ENCODE results near the gene ADAMTS16.

ADAMTS16 gene

DNA sequence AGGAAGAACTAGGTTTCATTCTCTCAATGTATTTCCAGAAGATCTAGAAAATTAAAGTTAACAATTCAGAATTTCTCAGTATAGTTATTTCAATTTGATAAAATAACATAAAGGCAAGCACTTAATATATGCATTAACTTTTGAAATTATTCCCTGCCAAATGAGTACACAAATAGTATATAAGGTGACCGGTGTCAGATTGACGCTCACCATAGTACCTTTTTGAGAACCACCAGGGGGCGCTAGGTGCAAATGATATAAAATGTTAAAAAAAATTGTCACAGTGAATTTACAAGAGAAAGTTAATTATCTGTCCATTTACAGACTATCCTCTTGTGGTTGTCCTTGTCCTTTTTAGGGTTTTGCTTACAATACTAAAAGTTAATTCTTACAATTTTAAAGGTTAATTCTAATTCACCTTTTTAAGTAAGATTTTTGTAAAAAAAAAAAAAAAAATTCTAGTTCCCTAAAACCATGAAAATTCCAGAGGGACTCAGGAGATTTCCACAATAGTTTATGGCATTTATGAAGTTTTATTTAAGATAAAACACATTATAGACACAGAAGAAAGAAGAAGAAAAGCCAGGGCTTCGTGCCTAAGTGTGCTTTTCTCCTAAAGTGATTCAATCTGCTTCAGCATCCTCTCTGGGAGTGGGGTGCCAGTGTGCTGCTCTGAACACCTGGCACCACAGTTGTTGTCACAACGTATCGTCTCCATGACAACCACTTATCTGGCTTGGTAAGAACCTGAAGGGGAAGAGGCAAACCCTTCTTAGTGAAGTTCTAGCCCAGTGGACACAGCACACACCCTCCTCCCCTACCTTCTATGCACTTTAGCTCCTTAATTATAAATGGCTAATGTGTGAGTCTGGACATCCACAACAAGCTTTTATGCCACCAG, 1.7 kb downstream of the ADAMTS16 start:
- peak; percentile 49 for DNase-seq

DNA sequence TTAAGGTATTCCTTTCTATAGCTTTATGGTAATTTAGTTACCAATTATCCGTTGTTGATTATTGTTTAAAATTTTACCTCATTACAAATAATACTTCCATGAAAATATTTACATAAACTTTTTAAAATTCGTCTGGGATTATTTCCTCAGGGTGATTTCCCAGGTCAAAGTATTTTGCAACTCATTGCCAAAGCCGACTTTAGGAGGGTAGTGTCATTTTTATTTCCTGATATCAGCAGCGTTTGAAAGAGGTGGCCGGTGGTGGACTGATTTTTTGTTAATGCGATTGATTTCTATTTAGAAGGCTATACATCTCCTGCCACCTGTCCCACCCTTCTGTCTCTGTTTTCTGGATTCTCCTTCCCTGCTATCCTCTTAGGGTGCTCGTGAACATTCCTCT, 4.3 kb downstream of the ADAMTS16 start:
- no peak for DNase-seq

DNA sequence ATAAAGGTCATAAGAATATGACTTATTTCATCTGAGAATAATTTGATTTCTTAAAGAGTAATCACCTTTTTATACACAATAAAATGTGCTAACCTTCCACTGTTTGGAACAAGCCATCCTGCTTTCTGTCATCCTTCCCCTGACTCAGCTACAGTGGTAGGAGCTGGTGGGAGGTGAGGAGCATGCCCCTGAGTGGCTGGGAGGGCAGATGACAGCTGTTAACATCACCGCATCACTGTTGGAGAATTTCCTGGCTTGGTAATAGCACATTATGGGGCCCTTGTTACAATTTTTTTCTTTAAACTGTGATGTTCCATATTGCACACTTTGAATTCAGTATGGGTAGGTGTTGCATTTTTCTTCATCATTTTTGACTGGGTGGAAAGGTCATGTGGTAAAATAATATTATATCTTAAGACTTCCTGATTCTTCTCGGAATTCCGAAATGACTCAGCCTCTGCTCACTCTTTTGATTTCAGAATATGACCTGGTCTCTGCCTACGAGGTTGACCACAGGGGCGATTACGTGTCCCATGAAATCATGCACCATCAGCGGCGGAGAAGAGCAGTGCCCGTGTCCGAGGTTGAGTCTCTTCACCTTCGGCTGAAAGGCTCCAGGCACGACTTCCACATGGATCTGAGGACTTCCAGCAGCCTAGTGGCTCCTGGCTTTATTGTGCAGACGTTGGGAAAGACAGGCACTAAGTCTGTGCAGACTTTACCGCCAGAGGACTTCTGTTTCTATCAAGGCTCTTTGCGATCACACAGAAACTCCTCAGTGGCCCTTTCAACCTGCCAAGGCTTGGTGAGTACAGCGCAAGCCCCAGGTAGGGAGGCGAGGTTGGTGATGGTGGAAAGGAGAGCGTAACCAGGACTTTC, 5.8 kb downstream of the ADAMTS16 start:
- no peak for DNase-seq

DNA sequence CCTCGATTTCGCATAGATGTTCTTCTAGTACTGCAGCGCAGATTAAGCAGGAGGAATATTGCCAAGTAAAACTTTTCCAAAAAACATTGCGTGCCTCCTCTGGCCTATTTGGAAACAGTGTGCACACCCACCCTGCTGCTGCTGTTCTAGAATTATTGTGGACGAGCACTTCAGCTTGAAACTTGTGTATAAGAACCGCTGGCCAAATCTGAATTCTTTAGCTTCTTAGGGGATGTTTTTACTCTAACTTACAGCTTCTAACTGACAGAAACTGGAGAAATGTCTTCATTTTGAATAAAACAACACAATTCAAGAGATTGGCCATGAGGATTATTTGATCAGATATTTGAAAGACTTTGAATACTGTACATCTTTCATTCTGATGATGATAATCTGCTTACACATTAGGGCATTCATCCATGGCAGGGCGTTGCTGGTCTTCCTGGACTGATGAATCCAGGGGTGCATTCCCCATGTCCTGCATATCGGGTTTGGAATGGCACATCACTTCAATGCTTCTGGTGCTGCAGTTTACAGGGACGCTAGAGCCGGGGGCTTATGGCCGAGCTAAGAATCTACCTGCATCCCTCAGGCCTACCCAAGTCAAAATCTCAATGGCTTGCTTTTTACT, 6.5 kb downstream of the ADAMTS16 start:
- DNase-seq: no peak

DNA sequence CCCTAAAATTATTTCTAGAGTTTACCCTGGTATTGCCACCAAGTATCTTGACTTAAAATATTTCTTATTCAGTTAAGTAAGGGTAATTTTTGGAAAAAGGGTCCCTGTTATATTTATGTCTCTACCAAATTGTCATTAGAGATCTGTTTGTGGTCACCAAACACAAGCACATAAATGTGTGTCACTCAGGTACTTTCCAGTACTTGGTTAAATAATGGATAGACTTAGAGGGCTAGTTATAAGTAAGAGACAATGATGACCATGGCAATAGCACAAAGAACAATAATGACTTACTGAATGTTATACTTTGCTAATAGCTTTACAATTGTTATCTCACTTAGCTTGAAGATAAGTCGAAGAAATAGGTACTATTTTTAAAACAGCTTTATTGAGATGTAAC, 9.0 kb downstream of the ADAMTS16 start:
- DNase-seq: no peak

DNA sequence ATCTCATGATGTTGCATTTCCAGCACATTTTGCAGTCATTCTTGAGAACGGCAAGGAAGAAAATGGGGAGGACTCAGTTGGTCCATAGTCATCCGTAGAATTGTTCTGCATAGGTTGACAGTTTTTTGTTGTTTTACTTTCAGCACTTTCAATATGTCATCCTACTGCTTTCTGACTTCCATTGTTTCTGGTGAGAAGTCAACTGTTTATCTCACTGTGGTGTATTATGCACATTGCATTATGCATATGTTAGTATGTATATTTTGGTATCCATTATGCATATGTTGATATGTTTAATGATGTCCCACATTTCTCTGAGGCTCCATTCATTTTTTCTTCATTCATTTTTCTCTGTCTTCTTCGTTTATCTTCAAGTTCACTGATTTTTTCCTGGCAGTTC, 10.5 kb downstream of the ADAMTS16 start:
- DNase-seq: no peak

DNA sequence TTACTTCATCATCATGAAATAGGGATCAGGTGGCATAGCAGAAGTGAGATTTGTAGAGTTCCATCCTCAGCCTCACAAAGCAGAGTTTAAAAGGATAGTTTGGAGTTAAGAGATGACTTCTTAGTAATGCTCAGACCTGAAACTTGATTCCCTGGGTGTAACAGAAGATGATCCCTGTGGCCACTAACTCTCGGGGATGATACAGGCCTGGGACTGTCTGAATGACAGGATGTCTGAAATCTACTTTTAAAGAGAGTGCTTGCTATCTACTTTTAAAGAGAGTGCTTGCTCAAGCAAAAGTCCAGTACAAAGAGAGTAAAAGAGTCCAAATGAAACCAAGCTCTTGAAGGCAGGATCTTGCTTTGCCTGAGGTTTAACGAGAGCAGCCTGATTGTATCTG, 14.6 kb downstream of the ADAMTS16 start:
- no peak for DNase-seq

DNA sequence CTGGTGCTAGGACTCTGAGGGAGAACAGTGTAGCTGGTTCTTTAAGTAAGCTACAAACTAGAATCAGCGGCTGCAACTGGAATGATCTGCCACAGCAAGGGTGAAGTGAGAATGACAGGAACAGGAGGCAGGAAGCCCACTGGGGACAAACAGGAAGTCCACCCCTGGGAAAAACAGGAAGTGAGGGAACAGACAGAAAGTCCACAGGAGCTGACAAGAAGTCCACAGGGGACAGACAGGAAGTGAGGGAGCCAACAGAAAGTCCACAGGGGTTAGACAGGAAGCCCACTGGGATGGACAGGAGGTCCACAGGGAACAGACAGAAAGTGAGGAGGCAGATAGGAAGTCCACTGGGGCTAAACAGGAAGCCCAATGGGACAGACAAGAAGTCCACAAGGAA, 15.5 kb downstream of the ADAMTS16 start:
- no peak for DNase-seq

DNA sequence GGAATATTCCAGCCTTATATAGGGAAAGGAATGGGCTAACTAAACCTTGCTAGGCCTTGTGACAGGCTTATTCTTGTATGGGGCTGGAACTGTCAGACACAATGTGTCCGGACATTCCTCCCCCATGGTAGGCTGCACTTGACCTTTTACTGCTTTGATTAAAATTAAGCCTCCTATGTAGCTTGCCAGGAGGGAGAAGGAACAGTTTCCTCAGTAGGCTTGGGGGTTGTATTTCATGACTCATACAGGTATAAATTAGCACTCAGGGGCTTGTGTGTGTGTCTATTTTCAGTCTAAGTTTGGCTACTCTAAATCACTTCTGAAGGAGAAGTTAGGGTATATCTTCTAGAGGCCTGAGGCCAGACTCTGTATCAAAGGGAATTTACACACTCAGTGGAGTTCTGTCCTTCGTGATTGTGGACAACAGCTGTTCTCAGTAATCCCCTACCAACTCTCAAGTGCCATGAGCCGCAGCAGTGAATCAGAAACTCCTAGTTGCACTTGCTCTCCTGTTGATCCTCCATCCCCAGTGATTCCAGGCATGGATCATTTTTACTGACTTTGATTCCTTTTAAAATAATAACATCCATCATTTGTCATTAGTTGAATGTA, 16.4 kb downstream of the ADAMTS16 start:
- DNase-seq: no peak

DNA sequence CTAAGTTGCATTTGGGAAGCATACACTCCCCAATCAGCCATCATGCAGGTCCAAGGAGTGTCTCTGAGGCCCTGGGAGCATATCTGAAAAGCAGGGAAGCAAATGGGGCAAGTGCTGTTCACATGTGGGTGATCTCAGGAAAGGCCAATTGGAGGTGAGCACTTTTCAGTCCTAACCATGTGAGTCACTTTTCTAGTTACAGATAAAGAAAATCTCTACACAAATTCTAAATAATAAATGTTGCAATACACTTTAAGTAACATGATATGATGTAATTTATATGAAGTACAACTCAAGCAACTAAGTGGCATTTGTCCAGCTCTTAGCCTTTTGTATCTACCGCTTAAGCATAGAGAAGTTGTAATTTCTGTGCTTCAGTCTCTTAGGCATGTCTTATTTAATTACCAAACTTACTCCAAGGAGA, 18.4 kb downstream of the ADAMTS16 start:
- DNase-seq: no peak

DNA sequence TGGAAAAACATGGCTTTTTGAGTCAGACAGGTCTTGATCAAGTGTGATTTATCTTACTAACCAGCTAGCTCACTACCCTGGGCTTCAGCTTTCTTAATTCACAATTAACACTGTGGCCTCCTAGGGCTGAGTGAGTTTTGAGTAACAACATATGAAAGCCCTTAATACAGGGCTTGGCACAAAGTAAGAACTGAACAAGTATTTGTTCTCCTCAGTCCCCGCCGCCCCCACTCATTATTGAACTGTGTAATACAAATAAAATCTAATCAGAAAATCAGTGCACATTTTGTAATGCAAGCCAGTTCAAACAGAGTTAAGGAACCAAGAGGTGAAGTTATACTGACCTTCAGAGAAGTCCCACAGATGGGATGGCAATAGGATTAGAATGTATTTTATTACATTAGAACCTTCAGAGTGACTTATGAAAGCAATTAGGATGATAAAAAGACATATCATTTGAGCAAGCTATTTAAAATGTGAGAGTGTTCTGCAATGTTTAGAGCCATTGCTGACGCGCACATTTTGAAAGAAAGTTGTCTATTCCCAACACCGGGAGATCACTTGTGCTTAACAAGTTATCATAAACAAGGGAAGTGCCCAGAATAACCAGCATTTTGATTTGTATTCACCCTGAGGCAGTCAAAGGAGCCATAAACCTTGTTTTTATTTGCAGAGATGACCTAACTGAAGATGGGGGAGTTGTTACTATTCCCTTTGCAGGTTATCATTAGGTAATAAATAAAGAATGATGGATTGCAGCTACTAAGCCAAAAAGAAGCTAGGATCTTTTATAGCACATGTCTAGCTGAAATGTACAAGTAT, 19.4 kb downstream of the ADAMTS16 start:
- DNase-seq: no peak

DNA sequence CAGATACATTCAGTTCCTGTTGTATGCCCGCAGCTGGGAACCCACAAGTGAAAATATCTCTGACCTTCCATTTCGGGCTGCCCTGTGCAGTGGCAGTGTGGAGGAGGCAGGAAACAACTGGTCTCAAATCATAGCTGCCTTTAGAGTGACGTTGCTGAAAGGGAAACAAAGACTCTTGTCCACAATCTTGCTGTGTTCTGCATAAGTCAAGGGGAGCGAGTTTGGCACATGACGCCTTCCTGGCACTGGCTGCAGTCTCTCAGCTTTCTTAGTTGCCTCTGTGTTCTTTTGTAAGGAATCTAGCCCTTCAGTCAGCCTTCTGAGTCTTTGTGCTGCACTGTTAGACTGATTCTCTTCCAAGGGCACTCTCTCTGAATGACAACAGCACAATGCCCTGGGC, 24.0 kb downstream of the ADAMTS16 start:
- no peak for DNase-seq

DNA sequence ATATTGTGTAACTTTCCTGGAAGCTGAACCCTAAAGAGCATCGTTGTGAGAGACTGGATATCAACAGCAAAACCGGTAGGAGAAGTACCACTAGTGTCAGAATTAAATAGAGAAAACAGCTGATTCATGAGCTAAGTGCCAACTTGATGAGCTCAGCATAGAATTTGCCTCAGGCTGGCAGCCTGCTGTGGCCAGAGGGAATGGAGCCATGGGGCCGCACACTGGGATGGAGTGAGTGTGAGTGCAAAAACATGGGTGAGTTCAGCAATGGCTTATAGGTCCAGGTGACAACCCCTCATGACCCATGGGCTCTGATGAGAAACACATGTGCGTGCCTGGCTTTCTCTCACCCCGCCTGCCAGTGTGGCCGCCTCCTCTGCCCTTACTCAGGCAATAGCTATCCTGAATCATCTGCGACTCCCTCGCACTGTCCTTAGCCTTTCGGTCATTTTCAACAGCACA, 25.4 kb downstream of the ADAMTS16 start:
- no peak for DNase-seq

DNA sequence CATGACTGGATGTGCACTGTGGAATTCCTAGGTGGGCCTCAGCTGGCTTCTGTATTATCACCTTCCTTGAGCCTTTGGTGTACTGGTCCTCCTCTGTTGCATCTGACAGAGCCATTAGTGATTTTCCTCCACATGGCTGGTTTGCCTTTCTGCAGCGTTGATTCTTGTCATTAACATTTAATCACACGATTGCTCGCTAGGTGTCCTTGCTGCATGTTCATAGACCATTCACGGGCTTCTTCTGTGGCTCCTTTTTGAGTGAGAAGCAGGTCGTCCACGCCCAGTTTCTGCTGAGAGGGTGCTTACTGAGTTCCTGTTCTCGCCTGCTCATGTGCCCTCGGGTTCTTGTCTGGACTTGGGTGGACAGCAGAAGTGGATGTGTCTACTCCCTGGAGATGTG, 29.3 kb downstream of the ADAMTS16 start:
- no peak for DNase-seq

DNA sequence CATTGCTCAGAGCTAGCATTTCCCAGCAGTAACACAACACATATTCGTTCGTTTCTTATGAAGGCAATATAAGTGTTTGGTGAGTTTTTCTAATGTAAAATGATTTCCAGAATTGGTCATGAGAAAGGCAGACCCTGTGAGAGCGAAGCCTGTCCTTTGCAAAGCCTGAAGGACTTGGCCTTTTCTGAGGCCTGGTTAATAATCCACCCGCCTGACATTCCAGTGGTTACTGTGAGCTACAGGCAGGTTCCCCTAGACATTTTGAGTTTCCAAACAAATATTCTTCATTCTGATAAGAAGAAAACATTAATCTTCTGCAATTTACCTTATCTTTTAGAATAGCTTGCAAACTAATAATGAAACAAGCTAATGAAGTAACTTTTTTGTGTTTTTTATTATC, 38.0 kb downstream of the ADAMTS16 start:
- no peak for DNase-seq

DNA sequence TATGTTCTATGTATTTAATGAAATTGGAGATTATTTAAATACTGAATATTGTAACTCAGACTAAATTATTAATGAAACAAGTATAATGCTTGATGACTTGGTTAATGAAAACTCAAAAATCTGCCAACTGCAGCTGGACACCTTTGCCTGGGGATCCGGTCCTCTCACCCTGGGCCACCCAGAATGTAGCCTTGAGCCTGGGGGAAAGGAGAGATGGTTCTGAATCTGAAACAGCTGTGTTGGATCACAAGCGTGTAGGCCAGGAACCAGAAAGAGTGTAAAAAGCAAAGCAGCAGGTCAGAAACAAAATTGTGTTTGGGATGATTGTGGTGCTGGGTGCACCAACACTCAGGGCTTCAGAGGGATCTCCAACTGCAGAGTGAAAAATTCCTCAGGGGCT, 38.5 kb downstream of the ADAMTS16 start:
- DNase-seq: no peak

DNA sequence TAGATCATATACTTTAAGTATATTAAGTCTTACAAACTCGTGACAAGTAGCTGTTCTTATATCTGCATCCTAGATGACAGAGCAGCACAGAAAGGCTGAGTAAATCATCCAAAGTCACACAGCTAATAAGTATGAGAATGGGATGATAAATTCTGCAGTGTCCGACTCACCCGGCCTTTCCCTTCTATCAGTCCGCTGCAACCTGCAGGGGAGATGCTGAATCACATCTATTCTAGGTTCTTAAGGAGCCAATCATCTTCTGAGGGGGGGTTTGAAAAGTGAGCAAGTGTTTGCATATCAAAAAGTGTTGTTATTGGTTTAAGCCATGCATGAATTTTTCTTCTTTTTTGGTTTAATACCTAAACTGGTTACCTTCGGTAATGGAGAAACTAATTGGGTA, 38.9 kb downstream of the ADAMTS16 start:
- no peak for DNase-seq

DNA sequence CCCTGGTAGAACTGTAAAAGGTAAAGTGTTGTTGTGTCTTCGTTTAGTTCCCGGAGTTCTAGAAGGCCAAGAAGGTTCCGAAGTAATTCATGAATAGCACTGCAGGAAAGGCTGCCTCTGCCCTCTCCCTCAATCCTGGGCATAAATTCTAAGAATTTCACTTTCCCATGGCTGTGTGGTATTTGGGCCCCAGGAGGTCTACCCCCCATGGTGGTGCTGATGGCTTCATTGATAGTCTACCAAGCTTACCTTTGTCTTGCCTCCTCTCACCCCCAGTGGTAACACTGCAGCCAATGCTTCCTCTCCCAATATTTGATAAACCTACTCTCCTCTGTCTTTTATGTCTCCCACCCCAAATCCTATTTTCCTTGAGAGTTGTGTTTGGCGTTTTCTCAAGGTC, 39.5 kb downstream of the ADAMTS16 start:
- DNase-seq: no peak

DNA sequence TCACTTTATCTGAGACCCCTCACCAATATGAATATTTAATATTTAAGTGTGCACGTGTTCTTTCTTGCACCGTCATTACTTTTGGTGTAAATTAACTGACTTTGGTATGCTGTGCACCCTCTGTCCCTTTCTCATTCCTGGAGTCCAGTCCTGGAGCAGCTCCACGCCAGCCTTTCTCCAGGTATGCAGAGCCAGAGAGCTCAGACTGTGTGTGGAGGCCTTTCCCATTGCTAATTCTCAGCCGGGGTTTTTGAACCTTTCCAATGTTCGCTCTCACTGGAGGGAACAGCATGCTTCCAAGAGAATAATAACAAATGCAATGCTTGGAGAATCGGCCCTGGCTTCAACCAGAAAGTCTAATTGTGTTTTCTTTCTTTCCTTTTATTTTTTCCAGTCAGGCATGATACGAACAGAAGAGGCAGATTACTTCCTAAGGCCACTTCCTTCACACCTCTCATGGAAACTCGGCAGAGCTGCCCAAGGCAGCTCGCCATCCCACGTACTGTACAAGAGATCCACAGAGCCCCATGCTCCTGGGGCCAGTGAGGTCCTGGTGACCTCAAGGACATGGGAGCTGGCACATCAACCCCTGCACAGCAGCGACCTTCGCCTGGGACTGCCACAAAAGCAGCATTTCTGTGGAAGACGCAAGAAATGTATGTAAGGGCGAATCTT, 41.7 kb downstream of the ADAMTS16 start:
- no peak for DNase-seq

DNA sequence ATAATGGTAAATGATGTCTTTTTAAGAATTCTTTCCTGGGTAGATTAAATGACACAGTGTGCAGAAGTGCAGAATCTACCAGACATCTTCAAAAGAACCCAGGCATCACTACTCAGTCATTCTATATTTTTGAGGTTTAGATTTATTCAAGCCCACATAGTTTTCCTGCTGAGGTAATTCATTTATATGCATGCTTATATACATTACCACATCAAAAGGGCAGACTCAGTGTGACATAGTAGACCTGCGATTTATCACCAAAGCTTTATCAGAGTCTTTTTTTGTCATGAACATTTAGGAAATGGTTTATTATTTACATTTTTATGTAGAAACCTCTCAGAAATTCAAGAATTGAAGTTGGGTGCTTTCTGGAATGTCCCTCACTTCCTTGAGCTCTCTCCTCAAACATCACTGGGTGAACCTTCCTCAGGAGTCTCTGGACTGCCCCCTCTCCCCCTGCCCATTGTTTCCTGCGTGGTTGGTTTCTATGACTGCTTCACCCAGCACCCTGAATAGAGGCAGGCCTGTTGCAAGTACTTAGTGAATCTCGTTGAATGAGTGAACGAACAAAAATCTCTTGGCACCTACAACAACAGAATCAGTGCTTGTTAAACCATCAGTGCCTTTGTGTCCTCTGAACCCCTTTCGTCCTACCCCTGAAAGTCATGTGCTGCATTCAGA, 42.5 kb downstream of the ADAMTS16 start:
- DNase-seq: no peak

DNA sequence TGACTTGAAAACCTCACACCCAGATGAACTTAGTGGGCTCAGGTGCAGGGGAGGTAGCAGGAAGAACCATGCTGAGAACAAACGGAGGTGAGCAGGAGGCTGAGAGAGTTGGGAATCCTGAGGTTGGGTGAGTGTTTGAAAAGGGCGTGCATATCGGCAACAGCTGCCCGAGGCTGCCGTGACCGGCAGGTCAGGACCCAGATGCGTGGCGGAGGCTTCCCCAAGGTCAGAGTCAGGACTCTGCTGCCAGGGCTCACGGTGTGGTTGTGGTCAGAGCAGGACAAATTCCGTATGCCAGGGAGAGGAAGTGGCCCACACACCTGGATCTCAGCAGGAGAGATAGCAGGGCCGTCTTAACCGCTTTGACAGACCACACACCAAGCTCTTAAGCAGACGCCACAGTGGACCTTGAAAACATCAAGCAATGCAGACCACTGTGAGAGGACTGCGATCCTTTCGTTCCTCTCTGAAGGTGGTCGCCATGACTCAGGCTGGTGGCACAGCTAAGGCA, 43.1 kb downstream of the ADAMTS16 start:
- no peak for DNase-seq
